Activated naive CD8-positive, alpha-beta T cell treated with anti-CD3 and anti-CD28 coated beads, Interleukin-2, amount 50 U/mL, for 24 hours (primary cell): Measurements from ENCODE around the gene NPAT.

ENCODE experiments used
- ATAC-seq: fragments of 150-1000 bp; cut with Tn5 transposase; one replicate; pipeline ENCODE4 v1.10.0; 2021
- DNase-seq: peaks from one replicate; pipeline ENCODE4 v3.0.0; 2021
- H3K27ac Mint-ChIP-seq: one replicate; pipeline ENCODE4 v1.8.0; 2021; ENCODE audit warnings: mild to moderate bottlenecking, mixed read lengths
- H3K27me3 Mint-ChIP-seq: one replicate; pipeline ENCODE4 v1.8.0; 2021; ENCODE audit warnings: mixed read lengths
- H3K36me3 Mint-ChIP-seq: one replicate; pipeline ENCODE4 v1.8.0; 2021; ENCODE audit warnings: low read depth, mixed read lengths
- H3K4me1 Mint-ChIP-seq: one replicate; pipeline ENCODE4 v1.8.0; 2021; ENCODE audit warnings: mixed read lengths
- H3K4me3 Mint-ChIP-seq: one replicate; pipeline ENCODE4 v1.8.0; 2021; ENCODE audit warnings: mild to moderate bottlenecking, moderate library complexity, mixed read lengths
- H3K9me3 Mint-ChIP-seq: one replicate; pipeline ENCODE4 v1.8.0; 2021; ENCODE audit warnings: mixed read lengths

The NPAT gene

GRCh38 chr11:108224911-108225786, 2.7 kb upstream of the NPAT start:
- no peaks in the 10 kb centered on the region for H3K9me3 Mint-ChIP-seq
- peaks cover 56% of the 10 kb centered on the region for H3K4me1 Mint-ChIP-seq
- DNase-seq (peak; percentile 54), ATAC-seq (no peak)
- no peaks in the 10 kb centered on the region for H3K27me3 Mint-ChIP-seq
- H3K27ac Mint-ChIP-seq, result no peak overlapping the region
- no peak overlapping the region for H3K4me3 Mint-ChIP-seq
- peaks cover 22% of the 10 kb centered on the region for H3K36me3 Mint-ChIP-seq

DNA sequence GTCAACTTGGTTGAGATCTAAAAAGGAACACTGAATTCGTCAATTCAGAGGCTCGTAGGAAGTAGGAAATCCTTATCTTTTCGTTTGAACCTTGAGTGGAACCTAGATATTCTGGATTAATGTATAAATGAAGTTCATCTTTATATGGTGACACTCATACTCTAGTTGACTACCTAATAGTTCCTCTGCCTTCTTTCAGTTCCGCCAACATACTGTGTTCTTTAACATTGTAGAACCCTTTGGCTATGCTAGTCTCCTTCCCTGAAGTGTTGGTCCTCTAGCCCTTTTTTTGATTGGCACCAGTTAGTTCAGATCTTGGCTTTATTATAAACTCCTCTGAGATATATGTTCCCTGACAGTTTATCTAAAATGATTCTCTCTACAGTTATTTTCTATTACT, 1.9 kb upstream of the NPAT start:
- Mint-ChIP-seq H3K27ac (no peak overlapping the region), H3K36me3 (peaks cover 19% of the 10 kb centered on the region), H3K27me3 (no peaks in the 10 kb centered on the region), H3K4me3 (no peak overlapping the region), H3K4me1 (peaks cover 56% of the 10 kb centered on the region), H3K9me3 (no peaks in the 10 kb centered on the region)
- DNase-seq (no peak), ATAC-seq (no peak)

DNA sequence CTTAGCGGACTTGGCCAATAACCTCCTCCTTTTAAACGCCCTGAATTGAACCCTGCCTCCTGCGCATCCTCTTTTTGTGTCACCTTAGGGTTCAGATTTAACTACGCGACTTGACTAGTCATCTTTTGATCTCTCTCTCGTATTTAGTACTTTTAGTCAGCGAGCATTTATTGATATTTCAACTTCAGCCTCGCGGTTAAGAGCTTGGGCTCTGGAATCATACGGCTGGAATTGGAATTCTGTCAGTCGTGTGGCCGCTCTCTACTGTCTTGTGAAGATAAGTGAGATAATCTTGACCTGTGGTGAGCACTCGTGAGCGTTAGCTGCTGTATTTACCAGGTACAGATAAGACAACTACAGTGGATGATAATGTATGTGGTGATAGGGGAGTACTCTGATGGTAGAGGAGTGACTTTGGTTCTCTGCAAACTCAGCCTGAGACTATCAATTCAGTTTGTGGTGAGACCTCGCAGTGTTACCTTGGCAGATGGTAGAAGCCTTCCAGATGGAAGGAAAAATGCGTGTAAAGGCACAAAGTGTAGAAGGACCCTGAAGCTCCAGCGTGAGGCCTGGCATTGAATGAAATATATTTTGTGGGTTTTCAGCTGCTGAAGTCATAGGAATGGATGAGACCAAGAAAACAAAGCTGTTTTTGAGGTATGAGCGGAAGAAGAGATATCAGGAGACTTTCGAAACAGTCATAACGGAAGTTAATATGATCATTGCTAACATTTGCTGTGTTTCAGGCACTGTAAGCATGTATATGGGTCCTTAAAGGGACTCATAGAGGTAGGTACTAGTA, 1.1 kb upstream of the NPAT start:
- peaks cover 58% of the 10 kb centered on the region for H3K4me1 Mint-ChIP-seq
- no peaks in the 10 kb centered on the region for H3K27me3 Mint-ChIP-seq
- no peaks in the 10 kb centered on the region for H3K9me3 Mint-ChIP-seq
- peaks cover 19% of the 10 kb centered on the region for H3K36me3 Mint-ChIP-seq
- H3K4me3 Mint-ChIP-seq, result no peak overlapping the region
- ATAC-seq (peak; percentile 41), DNase-seq (no peak)
- no peak overlapping the region for H3K27ac Mint-ChIP-seq

GRCh38 chr11:108221911-108222573, 396 bp downstream of the NPAT start:
- Mint-ChIP-seq H3K27me3 (no peaks in the 10 kb centered on the region), H3K36me3 (peaks cover 23% of the 10 kb centered on the region), H3K9me3 (no peaks in the 10 kb centered on the region), H3K4me1 (peaks cover 63% of the 10 kb centered on the region), H3K27ac (no peak overlapping the region), H3K4me3 (no peak overlapping the region)
- peak; percentile 48 for DNase-seq
- ATAC-seq, result no peak

DNA sequence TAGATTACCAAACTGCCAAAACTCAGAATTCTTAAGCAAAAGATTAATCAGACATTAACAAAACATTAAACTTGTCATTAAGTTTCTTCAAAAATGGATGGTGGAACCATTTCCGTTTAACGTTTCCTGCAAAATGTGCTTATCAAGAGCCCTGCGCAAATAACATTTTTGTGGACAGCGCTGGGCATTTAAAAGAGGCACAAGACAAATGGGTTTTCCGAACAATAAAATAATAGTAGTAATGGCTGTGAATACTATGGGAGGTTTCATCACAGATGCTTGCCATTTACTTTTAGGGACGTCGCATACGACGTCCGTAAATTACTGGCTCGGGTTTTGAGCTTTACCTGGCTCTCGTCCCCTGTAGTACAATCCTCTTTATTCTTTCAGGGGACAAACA, 1.1 kb downstream of the NPAT start:
- H3K4me1 Mint-ChIP-seq, result peaks cover 62% of the 10 kb centered on the region
- H3K9me3 Mint-ChIP-seq, result no peaks in the 10 kb centered on the region
- peaks cover 27% of the 10 kb centered on the region for H3K36me3 Mint-ChIP-seq
- no peaks in the 10 kb centered on the region for H3K27me3 Mint-ChIP-seq
- ATAC-seq, result no peak
- no peak overlapping the region for H3K27ac Mint-ChIP-seq
- no peak for DNase-seq
- H3K4me3 Mint-ChIP-seq, result no peak overlapping the region

DNA sequence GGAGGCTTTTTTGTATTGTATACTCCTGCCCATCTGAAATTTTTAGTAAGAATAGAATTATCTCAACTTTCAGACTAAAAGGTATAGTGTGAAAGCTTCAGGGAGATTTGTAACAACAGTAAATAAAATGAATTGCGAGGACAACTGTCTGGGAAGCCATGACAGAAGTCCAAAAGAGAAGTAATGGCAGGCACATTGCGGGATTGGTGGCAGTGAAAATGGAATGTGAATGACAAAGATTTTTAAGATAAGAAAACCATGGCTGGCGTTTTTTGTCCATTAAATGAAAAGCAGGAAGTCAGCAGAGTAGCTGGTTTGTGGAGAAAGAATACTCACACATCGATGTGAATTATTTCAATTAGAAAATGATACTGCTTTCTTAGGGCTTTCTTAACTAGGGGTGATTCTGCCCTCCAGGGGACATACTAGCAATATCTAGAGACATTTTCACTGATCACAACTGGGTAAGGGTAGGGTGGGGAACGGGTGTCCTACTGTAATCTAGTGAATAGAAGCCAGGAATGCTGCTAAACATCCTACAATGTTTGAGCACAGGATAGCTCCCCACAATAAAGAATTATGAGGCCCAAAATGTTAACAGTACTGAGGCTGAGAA, 1.6 kb downstream of the NPAT start:
- Mint-ChIP-seq H3K27me3 (no peaks in the 10 kb centered on the region), H3K36me3 (peaks cover 30% of the 10 kb centered on the region), H3K4me1 (peaks cover 63% of the 10 kb centered on the region), H3K9me3 (no peaks in the 10 kb centered on the region), H3K27ac (no peak overlapping the region), H3K4me3 (no peak overlapping the region)
- DNase-seq (no peak), ATAC-seq (no peak)

- Mint-ChIP-seq H3K27ac (peak overlapping the region; percentile 75), H3K9me3 (no peaks in the 10 kb centered on the region), H3K27me3 (no peaks in the 10 kb centered on the region), H3K4me3 (no peak overlapping the region), H3K4me1 (peaks cover 65% of the 10 kb centered on the region), H3K36me3 (peaks cover 42% of the 10 kb centered on the region)
- DNase-seq, result no peak
- no peak for ATAC-seq
These were observed 3.3 kb downstream of the NPAT start for GRCh38 chr11:108218912-108219783.

DNA sequence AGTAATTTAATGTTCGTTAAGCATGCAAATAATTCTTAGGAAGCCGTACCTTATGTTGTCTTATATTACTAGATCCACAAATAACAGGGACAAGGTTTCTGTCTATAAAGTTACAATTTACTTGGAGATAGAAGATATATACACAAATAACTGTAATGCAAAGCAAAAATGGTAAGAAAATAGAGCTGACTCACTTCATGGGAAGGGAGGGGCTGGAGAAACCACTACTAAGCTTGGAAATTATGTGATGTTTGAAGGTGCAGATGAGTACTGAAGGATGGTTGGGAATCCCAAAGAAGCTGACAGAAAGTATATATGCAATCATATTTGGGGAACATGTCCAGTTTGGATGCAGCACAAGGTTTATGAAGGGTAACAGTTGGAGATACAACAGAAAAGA, 4.0 kb downstream of the NPAT start:
- no peak for DNase-seq

GRCh38 chr11:108216988-108217387, 5.5 kb downstream of the NPAT start:
- Mint-ChIP-seq H3K36me3 (peaks cover 56% of the 10 kb centered on the region), H3K27me3 (no peaks in the 10 kb centered on the region), H3K9me3 (no peaks in the 10 kb centered on the region), H3K27ac (peak overlapping the region; percentile 41), H3K4me3 (peak overlapping the region; percentile 22), H3K4me1 (peaks cover 75% of the 10 kb centered on the region)
- ATAC-seq (no peak), DNase-seq (no peak)

More for the DNA sequence above, 4.0 kb downstream of the NPAT start:
- Mint-ChIP-seq H3K36me3 (peaks cover 48% of the 10 kb centered on the region), H3K4me3 (no peak overlapping the region), H3K27me3 (no peaks in the 10 kb centered on the region), H3K27ac (peak overlapping the region; percentile 75), H3K9me3 (no peaks in the 10 kb centered on the region), H3K4me1 (peaks cover 70% of the 10 kb centered on the region)
- ATAC-seq, result no peak

- Mint-ChIP-seq H3K27ac (peak overlapping the region; percentile 52), H3K4me1 (peaks cover 68% of the 10 kb centered on the region), H3K9me3 (no peaks in the 10 kb centered on the region), H3K36me3 (peaks cover 71% of the 10 kb centered on the region), H3K4me3 (no peak overlapping the region), H3K27me3 (no peaks in the 10 kb centered on the region)
- no peak for ATAC-seq
- DNase-seq, result no peak
These were observed 8.7 kb downstream of the NPAT start for GRCh38 chr11:108213784-108214183.

GRCh38 chr11:108210441-108210840, 12.0 kb downstream of the NPAT start:
- no peaks in the 10 kb centered on the region for H3K27me3 Mint-ChIP-seq
- DNase-seq (no peak), ATAC-seq (no peak)
- peaks cover 48% of the 10 kb centered on the region for H3K4me1 Mint-ChIP-seq
- H3K27ac Mint-ChIP-seq, result peak overlapping the region; percentile 23
- no peak overlapping the region for H3K4me3 Mint-ChIP-seq
- H3K9me3 Mint-ChIP-seq, result peaks cover 8% of the 10 kb centered on the region
- H3K36me3 Mint-ChIP-seq, result peaks cover 85% of the 10 kb centered on the region

DNA sequence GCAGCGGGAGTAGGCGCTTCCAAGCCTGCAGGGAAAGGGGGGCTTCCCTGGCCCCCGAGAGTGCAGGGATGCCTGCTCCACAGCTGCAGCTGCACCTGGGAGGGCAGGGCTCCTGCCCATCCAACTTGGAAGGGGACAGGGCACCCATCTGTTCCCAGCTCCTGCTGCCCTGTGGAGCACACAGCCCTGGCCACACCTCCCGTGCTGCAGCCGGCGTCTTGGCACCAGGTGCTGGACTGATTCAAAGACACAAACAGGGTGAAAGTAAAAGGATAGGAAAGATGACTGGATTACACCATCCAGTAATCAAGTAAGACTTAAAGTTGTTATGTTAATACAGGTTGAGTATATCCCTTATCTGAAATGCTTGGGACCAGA, 14.8 kb downstream of the NPAT start:
- peaks cover 17% of the 10 kb centered on the region for H3K9me3 Mint-ChIP-seq
- no peak overlapping the region for H3K27ac Mint-ChIP-seq
- no peak for ATAC-seq
- H3K36me3 Mint-ChIP-seq, result peaks cover 93% of the 10 kb centered on the region
- no peaks in the 10 kb centered on the region for H3K27me3 Mint-ChIP-seq
- peaks cover 56% of the 10 kb centered on the region for H3K4me1 Mint-ChIP-seq
- no peak for DNase-seq
- no peak overlapping the region for H3K4me3 Mint-ChIP-seq

GRCh38 chr11:108206969-108207682, 15.3 kb downstream of the NPAT start:
- DNase-seq (no peak), ATAC-seq (no peak)
- Mint-ChIP-seq H3K27me3 (no peaks in the 10 kb centered on the region), H3K9me3 (peaks cover 17% of the 10 kb centered on the region), H3K4me1 (peaks cover 58% of the 10 kb centered on the region), H3K4me3 (no peak overlapping the region), H3K27ac (no peak overlapping the region), H3K36me3 (peaks cover 94% of the 10 kb centered on the region)
